Measurements from ENCODE around the gene ENTREP3.
"Not testable (repeated sequence)": the region's sequence is repeated elsewhere in the genome, so short reads cannot be mapped to it uniquely, and the experiment has no call there.

ENTREP3 gene, protein sequence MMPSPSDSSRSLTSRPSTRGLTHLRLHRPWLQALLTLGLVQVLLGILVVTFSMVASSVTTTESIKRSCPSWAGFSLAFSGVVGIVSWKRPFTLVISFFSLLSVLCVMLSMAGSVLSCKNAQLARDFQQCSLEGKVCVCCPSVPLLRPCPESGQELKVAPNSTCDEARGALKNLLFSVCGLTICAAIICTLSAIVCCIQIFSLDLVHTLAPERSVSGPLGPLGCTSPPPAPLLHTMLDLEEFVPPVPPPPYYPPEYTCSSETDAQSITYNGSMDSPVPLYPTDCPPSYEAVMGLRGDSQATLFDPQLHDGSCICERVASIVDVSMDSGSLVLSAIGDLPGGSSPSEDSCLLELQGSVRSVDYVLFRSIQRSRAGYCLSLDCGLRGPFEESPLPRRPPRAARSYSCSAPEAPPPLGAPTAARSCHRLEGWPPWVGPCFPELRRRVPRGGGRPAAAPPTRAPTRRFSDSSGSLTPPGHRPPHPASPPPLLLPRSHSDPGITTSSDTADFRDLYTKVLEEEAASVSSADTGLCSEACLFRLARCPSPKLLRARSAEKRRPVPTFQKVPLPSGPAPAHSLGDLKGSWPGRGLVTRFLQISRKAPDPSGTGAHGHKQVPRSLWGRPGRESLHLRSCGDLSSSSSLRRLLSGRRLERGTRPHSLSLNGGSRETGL

DNA sequence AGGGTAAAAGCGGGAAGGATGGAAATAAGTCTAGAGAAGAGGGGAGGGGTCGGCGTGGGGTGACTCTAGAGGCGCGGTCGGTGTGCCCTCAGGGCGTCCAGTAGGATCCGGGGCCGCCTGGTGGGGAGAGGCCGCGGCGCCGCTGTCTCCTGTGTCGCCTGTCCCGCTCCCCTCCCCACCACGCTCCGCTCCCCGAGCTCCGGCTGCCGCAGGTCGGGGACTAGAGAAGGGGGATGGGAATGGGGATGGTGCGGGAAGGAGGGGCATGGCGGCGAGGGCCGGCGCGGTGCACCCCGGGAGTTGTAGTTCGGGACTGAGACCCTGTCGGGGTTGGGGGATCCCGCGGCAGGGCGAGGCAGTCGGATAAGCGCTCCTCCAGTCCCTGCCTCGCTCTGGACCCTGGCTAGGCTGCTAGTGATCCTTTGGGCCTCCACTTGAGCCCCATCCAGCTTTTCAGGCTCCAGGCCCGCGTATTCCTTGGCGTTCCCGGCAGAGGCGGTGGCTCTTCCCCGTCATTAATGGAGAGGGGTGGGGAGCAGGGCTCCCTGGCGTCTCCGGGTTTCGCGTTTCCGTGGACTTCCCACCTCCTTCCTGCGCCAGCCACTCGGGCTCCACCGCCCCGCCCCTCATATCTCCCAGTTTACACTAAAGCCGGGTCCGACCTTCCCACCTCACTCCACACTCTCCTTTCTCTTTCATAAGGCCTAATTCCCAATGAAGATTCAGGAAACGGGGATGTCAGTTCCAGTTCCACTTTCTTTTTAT, at the start of gene ENTREP3:
Gene ENTREP3 (minus strand): TSS at position 241 of the 765 bp plus-strand sequence. CDS start 606 bp downstream, outside the sequence.
- DNase-seq (ENCODE audit: low read depth in 2 of 2) = peak; percentile 64 to 74

DNA sequence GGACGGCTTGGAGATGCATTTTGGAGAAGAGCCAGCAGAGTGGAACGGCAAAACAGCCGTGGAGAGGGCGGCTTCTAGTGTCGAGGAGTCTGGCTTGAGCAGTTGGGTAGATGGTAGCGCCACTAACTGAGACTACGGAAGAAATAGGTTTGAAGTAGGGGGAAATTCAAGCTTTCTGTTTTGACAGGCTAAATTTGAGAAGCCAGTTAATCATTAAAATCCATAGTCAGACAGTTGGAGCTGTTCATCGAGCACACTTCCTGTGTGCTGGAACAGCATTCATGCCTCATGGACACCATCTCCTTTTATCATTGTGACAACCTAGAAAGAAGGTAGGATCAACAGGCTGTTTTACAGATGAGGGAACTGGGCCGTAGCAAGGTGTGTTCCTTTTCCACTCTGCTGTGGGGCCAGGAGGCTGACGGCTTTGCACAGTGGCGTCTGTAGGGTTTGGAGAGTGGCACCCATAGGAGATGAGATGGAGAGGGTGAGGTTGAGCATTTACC, 49.3 kb upstream of the ENTREP3 start:
- no peak for DNase-seq (ENCODE audit: low read depth in 2 of 2)

DNA sequence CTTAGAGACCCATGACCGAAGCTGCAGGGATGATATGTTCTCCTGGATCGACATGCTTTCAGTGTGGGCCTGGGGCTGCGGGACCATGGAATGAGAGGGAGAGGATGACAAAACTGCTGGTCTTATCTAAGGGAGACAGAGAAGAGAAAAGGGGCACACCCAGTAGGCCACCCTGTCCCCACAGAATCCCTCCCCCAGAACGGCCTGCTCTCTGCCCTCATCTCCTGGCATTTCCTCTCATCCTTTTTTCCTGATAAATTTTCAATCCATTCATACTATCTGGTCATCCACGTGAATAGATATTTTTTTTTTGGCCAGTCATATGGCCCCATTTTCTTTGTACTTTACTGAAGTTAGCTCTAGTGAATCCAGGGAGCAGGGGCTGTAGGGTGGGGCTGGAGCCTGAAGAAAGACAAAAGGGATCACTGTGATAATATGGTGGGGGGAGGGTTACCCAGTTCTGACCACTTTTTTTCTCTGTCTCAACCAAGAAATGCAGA, 46.1 kb upstream of the ENTREP3 start, which contains the start of gene PKLR:
Gene PKLR (minus strand): TSS at position 97 of the 500 bp plus-strand sequence. CDS start 43 bp downstream, at position 54.
- no peak for DNase-seq (ENCODE audit: low read depth in 2 of 2)

DNA sequence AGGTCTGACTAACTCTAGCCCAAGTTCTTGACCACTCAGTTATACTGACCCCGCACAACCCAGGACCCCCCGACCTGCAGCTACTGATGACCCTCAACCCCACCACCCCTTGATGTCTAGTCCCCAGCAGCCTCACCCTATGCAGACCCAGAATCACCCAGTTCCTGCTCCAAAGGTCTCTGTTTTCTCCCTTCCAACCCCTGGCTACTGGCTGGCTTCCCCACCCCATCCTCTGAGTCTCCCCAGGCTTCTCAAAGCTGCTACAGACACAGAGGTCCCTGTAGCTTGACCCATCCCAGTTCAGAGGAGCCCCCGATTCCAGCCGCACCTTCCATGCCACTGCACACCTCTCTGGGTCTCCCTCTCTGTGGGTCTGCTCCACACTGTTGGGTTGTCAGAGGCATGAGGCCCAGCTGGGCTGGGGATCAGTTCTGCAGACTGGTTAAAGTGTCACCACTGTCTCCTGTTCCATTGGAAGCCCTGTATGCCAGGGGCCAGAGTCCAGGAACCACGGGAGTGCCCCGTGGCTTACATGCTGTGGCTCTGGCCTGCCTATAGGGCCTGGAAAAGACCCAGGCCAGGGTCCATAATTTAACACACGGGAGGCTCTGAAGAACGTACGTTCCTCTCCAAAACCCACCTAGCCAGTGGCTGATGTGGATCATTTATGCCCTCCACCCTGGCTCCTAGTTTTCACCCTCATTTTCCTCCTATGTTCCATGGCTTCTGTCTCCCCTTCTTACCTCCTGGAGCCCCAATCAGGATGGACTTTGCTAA, 45.5 kb upstream of the ENTREP3 start:
- DNase-seq (ENCODE audit: low read depth in 2 of 2) = no peak

DNA sequence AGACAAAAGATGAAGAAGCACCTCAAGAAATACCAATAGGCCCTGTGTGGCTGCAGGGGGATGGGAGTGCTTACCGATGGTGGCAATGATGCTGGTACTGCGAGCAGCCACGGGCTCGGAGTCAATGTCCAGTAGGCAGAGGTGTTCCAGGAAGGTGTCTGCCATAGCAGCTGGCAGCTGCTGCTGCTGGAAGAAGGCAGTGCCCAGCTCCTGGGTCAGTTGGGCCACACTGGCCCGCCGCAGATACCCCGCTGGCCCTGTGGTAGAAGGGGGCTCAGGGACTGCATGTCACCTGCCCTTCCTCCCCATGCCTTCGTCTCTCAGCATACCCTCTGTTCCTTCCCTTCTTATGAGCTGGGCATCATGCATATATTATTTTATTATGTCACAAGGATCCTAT, 44.7 kb upstream of the ENTREP3 start:
- no peak for DNase-seq (ENCODE audit: low read depth in 2 of 2)

DNA sequence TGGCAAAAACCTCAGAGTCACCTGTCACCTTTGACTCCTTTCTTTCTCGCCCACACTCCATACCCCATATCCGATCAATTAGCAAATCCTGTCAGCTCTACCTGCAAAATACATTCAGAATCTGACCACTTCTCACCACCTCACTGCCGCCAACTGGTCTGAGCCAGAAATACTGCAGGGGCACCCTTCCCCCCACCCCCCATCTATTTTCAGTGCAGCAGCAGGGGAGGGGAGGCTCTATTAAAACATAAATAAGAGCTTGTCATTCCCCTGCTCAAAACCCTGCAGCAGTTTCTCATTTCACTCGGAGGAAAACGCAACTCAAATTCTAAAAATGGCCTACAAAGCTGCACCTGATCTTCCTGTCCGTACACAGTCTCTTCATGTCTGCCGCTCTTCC, 42.1 kb upstream of the ENTREP3 start:
- no peak for DNase-seq (ENCODE audit: low read depth in 2 of 2)

DNA sequence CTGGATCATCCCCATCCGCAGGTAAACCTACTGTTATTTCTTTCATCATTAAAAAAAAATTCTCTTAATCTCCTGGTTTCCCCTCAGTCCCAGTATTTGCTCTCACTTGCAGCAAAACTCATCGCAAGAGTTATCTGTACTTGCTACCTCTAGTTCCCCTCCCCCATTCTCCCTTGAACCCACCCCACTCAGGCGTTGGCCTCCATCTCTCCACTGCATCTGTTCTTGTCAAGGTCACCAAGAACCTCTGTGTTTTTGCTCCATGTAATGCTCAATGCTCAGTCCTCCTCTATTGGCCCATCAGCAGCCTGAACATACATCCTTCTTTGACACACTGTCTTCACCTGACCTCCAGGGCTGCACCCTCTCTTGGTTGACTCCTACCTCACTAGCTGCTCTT, 41.4 kb upstream of the ENTREP3 start:
- no peak for DNase-seq (ENCODE audit: low read depth in 2 of 2)

DNA sequence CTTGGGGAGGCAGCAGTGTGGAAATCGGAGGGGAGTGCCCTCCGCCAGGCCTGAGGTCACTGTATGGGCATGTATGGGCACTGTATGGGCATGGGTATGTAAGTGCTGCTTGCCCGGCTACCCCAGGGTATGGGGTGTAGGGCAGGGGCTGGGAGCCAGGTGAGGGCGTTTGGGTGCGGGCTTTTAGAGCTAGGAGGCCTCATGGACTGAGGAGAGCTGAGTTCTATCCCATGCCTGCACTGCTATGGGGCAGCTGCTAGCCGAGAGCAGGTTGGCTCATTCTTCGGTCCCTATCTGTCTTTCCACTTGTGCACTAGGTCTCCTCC, 40.6 kb upstream of the ENTREP3 start:
- DNase-seq (ENCODE audit: low read depth in 2 of 2) = no peak

DNA sequence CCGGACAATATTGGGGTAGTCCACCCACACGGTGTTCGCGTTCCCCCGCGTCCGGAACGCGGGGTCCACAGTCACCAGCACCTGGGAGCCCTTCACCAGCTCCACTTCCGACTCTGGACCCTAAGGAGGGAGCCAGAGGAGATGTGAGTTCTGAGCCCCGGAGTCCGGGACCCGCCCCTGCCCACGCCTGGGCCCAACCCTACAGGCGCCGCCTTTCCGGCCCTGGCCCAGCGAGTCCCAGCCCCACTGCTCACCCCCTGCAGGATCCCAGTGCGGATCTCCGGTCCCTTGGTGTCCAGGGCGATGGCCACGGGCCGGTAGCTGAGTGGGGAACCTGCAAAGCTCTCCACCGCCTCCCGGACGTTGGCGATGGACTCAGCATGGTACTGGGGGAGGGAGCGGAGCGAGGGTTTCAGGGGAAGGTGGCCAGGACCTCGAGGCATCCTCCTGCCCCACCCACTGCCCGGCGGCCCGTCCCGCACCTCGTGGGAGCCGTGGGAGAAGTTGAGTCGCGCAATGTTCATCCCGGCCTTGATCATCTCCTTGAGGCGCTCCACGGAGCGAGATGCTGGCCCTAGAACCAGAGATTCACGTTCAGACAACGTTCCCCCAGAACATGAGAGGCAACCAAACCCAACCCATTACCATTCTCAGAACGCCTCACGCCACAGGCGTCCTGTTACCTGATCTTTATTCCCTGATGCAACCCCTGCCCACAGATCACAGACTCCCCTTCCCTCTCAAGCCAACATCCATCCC, 40.1 kb upstream of the ENTREP3 start:
- DNase-seq (ENCODE audit: low read depth in 2 of 2) = no peak

DNA sequence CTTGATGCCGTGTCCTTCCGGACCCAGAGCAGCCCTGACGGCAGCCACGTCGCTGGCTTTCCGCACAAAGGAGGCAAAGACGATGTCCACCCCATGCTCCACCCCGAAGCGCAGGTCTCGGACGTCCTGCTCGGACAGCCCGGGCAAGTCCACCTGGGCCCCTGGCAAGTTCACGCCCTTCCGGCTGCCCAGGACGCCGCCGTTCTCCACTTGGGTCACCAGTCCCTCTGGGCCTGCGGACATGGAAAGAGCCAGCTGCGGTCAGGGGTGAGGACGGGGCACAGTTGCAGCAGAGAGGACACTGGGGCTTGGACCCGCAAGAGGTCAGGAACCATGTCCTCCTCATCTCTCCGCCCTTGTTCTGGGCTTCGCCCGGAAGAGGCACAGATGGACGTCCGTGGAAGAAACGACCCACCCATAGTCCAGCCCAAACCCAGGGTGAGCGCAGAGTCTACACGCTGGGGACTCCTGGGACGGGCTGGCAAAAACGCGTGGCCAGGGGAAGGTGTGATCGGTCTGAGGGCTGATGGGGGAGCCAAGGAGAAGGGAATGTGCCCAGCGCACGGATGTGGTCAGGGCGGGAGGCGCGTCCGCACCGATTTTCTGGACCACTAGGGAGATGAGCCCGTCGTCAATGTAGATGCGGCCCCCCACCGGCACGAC, 39.4 kb upstream of the ENTREP3 start:
- DNase-seq (ENCODE audit: low read depth in 2 of 2) = no peak

DNA sequence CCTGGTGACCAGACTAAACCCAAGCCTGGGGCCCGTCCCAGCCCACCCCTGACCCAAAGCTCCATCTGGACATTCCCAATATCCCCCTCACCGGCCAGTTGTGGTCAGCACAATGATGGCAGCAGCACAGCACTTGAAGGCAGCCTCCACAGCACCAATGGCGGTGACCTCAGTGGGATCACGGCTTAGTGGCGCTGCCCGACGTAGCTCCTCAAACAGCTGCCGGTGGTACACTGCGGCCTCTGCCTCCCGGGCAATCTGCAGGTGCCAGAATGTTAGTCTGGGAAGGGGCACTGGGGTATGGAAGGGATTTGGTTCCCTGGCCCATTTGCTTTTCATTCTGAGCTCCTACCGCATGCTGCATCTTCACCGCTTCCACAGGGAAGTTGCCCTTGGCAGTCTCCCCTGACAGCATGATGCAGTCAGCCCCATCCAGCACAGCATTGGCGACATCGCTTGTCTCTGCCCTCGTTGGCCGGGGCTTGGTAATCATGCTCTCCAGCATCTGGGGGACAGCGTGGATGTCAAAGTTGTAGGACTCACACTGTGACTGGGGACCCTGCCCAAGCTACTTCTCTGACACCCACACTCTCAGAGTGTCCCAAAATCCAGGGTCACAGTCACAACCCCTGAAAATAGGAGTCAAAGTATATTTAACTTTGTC, 37.9 kb upstream of the ENTREP3 start:
- no peak for DNase-seq (ENCODE audit: low read depth in 2 of 2)

DNA sequence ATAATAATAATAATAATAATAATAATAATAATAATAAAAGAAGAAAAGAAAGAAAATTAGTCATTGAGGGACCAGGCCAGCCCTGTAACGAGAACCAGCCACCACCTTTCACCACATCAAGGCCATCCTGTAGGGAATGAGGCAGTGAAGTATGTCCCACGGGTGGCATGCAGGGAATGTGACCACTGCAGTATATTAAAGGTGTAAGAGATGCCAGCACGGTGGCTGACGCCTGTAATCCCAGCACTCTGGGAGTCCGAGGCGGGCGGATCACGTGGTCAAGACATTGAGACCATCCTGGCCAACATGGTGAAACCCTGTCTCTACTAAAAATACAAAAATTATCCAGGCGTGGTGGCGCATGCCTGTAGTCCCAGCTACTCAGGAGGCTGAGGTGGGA, 35.7 kb upstream of the ENTREP3 start:
- not testable (repeated sequence) for DNase-seq (ENCODE audit: low read depth in 2 of 2)

DNA sequence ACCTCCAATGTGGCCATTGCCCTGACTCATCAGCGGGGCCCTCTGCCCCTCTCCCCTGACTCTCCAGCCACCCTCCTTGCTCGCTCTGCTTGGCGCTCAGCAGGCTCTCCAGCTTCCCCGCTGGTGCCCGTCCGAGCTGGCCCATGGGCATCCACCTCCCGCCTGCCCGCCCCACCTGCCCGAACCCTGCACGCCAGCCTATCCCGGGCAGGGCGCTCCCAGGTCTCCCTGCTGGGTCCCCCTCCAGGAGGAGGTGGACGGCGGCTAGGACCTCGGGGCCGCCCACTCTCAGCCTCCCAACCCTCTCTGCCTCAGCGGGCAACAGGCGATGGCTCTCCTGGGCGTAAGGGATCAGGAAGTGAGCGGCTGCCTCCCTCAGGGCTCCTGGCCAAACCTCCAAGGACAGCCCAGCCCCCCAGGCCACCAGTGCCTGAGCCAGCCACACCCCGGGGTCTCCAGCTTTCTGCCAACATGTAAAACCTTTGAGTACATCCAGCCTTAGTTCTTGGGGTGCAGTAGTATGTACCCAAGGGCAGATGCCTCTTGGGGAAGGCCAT, 32.8 kb upstream of the ENTREP3 start:
- no peak for DNase-seq (ENCODE audit: low read depth in 2 of 2)

DNA sequence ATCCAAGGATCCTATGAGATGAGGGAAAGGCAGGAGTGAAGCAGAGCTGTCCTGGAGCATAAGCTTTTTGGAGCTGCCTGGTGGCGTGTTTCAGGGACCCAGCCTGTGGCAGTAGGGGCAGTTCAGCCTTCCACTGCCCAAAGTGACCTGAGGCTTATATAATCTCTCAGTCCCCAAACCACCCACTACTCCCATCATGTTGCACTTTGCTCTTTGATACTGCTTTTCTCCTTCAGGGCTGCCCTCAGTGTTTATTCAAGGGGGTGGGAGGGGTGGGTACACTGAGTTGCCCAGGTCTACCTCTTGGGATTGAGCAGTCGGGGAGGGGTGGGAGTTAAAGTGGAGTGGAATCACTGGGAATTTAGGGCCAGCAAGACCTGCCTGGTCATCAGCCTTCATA, 31.3 kb upstream of the ENTREP3 start:
- DNase-seq (ENCODE audit: low read depth in 2 of 2) = no peak

DNA sequence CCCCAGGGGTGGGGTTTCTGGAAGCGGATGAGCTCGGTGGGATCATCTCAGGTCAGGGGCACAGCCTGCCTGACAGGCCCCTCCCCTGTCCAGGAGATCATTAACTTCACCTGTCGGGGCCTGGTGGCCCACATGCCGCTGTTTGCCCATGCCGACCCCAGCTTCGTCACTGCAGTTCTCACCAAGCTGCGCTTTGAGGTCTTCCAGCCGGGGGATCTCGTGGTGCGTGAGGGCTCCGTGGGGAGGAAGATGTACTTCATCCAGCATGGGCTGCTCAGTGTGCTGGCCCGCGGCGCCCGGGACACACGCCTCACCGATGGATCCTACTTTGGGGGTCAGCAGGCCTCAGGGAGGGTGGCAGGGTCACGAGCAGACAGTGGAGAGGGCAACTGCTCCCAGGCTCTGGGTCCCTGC, 30.4 kb upstream of the ENTREP3 start:
- DNase-seq (ENCODE audit: low read depth in 2 of 2) = no peak

DNA sequence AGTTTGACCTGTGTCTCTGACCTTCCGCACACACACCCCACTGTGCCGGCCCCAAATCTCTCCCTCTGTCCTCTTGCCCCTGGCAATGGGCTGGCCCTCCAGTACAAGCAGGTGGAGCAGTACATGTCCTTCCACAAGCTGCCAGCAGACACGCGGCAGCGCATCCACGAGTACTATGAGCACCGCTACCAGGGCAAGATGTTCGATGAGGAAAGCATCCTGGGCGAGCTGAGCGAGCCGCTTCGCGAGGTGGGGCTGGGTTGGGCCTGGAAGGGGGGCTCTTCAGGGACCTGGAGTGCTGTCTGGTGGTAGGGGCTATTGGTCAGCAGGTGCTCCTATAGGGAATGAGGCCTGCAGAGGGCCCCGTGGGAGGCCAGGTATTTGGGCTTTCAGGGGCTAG, 29.8 kb upstream of the ENTREP3 start:
- DNase-seq (ENCODE audit: low read depth in 2 of 2) = no peak

DNA sequence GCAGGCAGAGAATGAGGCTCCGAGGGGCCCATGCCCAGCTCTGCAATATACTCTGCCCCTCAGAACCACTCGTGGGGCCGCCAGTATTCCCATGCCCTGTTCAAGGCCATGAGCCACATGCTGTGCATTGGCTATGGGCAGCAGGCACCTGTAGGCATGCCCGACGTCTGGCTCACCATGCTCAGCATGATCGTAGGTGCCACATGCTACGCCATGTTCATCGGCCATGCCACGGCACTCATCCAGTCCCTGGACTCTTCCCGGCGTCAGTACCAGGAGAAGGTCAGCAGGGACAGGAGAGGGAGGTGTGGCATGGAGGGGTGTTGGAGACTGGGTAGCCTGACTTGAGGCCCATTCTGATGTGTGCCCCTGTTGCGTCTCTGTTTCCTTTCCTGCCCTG, 29.2 kb upstream of the ENTREP3 start:
- DNase-seq (ENCODE audit: low read depth in 2 of 2) = no peak

DNA sequence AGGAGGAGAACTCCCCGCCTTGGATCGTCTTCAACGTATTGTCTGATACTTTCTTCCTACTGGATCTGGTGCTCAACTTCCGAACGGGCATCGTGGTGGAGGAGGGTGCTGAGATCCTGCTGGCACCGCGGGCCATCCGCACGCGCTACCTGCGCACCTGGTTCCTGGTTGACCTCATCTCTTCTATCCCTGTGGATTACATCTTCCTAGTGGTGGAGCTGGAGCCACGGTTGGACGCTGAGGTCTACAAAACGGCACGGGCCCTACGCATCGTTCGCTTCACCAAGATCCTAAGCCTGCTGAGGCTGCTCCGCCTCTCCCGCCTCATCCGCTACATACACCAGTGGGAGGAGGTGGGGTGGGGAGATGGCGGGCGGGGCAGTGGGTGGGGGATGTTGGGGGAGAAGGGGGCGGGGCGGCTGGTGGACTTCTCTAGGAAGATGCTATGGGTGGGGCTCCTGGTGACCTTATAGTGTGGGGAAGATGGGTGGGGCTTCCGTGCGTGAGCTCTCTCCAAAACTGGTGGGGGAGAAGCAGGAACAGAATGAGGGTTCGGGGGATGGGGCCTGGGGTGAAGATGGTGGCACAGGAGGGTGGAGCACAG, 27.3 kb upstream of the ENTREP3 start:
- DNase-seq (ENCODE audit: low read depth in 2 of 2) = no peak

DNA sequence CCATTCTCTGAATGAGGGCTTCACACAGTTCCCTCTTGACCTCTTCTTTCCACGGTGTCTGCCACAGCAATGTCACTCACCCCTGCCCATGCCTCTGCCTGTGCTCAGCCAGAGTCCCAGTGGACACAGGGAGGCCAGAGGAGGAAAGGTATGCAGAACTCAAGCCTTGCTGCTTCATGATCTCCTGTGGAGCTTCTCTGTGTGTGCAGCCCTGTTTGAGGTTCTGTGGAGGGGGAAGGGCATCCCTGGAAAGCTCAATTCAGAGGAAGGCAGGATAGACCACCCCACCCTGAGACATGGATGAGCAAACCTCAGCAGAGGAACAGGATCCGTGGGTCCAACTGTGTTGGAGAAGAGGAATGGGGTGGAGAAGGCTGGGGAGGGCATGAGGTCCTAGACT, 24.0 kb upstream of the ENTREP3 start:
- no peak for DNase-seq (ENCODE audit: low read depth in 2 of 2)
